Measurements from ENCODE around the gene FGGY. TPM values are rescaled to one million over a fixed set of nuclear protein-coding genes. Genes with fewer than 3 reads are reported as not detected.

Gene FGGY
- total and polyA plus RNA-seq, 4 donors = 16.0 to 67.0 (median 43.4) TPM

- peak overlapping the region; percentile 2 to 72 for H3K9ac ChIP-seq (ENCODE audit: low read depth in 1 of 2, low read length in 2 of 2)
- peaks cover 10 to 45% (median 18%) of the 10 kb centered on the region in 4 donors for H3K4me1 ChIP-seq (ENCODE audit: control insufficient read depth in 4 of 4, insufficient read depth in 4 of 4, low read length in 3 of 4)
- no peak for TF ChIP-seq REST (IDR thresholded peaks at IDR 0.05)
- TF ChIP-seq CTCF (IDR thresholded peaks at IDR 0.05; ENCODE audit: low read depth, low read length, missing input control) = no peak
- TF ChIP-seq MAX (IDR thresholded peaks at IDR 0.05) = peak; percentile 37
- peak; percentile 62 for TF ChIP-seq SP1 (IDR thresholded peaks at IDR 0.05)
- peak in 1 of 2 donors; percentile 74 for TF ChIP-seq JUND (IDR thresholded peaks at IDR 0.05)
- peak; percentile 68 to 70 for TF ChIP-seq HNF4A (conservative IDR thresholded peaks at IDR 0.05)
- peak; percentile 54 for TF ChIP-seq YY1 (IDR thresholded peaks at IDR 0.05)
- peak; percentile 19 for TF ChIP-seq ATF3 (IDR thresholded peaks at IDR 0.05)
- no peak for TF ChIP-seq FOXA1 (IDR thresholded peaks at IDR 0.05)
- TF ChIP-seq ZBTB33 (IDR thresholded peaks at IDR 0.05) = peak; percentile 41
- TF ChIP-seq TAF1 (conservative IDR thresholded peaks at IDR 0.05) = no peak
- peak; percentile 14 to 22 for TF ChIP-seq EGR1 (IDR thresholded peaks at IDR 0.05; ENCODE audit: low read depth in 2 of 2)
- TF ChIP-seq RAD21 (IDR thresholded peaks at IDR 0.05) = peak; percentile 61 to 69
- peak; percentile 63 to 74 for TF ChIP-seq RXRA (IDR thresholded peaks at IDR 0.05)
- TF ChIP-seq NR2F2 (IDR thresholded peaks at IDR 0.05) = peak; percentile 21
- DNase-seq (ENCODE audit: low spot score) = no peak
- no peaks in the 10 kb centered on the region for H3K9me3 ChIP-seq (ENCODE audit: control insufficient read depth in 4 of 4, low read length in 3 of 4)
- no peaks in the 10 kb centered on the region for H3K36me3 ChIP-seq (ENCODE audit: control insufficient read depth in 4 of 4, insufficient read depth in 3 of 4, low read depth in 1 of 4, low read length in 3 of 4)
- H3K27me3 ChIP-seq (ENCODE audit: control insufficient read depth in 4 of 4, insufficient read depth in 4 of 4, low read length in 3 of 4) = no peaks in the 10 kb centered on the region
- WGBS = 32% methylated on average over 5 of the region's 5 CpGs
- no peak overlapping the region for H3K4me3 ChIP-seq (ENCODE audit: low read depth in 1 of 3, low read length in 3 of 3)
- H3K27ac ChIP-seq (ENCODE audit: low read depth in 1 of 2, low read length in 2 of 2) = peak overlapping the region; percentile 85 to 97
These were observed 246.3 kb downstream of the FGGY start for GRCh38 chr1:59543211-59543668.

All from liver (tissue), 9 donors.